HG03196 (cell line): ENCODE measurements around the gene RAB3A.
A peak's percentile ranks its signal among the peaks of the same experiment; 100 is the strongest.
"Not testable (repeated sequence)": the region's sequence is repeated elsewhere in the genome, so short reads cannot be mapped to it uniquely, and the experiment has no call there.

Experiments
- ATAC-seq: cut with Tn5 transposase; IDR thresholded peaks from one replicate; pipeline ENCODE4 v1.9.1; 2021; ENCODE audit not compliant: unreplicated experiment

Gene RAB3A

DNA sequence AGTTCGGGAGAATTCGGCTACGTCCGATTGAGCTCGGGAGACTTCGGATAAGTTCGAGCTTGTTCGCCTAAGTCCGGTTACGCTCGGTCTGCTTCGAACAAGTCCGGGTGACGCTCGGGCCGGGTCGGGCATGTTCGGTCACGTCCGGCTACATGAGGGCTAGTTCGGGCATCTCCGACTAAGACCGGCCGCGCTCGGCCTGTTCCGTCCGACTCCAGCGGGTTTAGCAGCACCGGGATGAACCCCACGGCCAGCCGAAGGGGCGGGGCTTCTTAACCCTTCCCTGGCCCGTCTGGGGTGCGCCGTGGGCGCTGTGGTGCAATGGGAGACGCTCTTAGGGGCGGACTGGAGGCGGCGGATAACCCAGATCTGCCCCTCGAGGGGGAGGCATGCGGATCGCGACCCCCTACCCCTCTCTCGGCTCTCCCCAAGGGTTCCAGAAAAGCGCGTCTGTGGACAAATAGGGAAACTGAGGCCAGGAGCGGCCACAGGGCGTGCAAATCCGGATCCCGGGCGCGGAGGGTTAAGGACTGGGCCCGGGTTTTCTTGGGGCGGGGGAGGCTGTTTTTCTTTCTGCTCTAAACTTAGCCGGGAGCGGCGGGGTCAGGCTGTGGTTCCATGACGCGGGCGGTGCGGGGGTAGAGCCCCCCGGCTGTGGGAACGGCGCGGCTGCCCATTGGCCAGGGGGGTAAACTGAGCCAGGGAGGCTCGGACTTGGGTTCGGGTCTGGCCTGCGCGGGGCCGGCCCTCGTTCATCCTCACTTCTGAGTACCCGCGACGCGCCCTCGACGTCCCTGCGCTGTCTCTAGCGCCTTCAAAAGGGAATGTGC, 20.9 kb upstream of the RAB3A start:
- ATAC-seq: peak; percentile 89

DNA sequence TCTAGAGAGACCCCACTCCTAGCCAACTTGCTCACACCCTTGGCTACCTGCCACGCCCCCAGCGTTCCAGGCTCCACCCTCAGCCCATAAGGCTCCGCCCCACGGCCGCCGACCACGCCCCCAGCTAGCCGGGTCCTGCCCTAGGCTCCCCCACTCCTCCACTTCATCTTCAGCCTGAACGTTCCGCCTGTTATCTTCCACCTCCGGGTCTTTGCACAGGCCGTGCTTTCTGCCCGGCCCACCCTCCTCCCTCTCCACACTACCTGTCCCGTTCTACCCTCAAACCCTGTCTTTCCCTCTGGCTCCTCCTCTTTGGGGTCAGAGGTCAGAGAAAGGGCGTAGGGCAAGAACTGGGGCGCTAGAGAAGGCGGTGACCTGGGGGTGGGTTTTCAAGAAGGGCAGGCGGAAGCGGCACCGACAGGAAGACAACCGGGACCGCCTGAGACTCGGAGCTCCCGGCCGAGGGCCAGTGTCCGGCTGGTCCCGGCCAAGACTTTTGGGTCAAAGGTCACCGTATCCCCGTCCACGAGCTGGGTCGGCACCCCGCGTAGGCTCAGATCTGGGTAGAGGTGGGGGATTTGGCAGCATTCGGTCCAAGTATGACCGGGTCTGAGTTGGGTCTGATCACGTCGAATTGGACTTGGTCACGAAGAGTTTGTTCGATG, 20.1 kb upstream of the RAB3A start:
- no peak for ATAC-seq

DNA sequence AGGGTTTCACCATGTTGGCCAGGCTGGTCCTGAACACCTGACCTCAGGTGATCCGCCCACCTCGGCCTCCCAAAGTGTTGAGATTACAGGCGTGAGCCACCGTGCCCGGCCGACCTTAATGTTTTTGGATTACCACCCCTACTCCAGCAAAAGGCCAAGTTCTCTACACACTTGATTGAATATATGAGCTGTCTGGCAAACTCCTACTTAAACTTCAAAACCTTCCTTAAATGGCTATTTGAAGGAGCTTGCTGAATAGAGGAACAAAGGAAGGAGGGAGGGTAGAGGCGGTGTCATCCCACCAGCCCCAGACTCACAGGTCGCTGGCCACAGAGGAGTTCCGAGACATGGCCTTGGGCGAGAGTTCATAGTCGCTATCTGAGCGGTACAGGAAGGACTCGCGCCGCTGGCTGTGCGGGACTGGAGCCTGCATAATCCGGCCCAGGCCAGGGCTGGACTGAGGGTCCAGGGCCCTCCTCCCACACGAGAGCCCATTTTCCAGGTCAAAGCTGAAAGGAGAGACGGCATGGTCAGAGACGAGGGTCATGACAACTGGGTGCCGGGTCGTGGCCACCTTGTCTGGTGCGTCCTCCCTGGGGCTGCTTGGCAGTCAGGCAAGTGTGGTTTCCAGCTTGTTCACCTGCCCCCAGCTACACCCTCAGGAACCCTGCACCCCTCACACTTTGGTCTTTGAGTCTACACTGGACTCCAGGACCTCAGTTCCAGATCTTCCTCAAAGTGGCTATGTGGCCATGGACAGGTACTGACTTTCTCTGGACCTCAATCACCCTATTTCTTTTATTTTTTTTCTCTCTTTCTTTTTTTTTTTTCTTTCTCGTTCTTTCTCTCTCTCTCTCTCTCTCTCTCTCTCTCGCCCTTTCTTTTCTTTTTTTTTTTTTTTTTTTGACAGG, 18.2 kb upstream of the RAB3A start:
- no peak for ATAC-seq

DNA sequence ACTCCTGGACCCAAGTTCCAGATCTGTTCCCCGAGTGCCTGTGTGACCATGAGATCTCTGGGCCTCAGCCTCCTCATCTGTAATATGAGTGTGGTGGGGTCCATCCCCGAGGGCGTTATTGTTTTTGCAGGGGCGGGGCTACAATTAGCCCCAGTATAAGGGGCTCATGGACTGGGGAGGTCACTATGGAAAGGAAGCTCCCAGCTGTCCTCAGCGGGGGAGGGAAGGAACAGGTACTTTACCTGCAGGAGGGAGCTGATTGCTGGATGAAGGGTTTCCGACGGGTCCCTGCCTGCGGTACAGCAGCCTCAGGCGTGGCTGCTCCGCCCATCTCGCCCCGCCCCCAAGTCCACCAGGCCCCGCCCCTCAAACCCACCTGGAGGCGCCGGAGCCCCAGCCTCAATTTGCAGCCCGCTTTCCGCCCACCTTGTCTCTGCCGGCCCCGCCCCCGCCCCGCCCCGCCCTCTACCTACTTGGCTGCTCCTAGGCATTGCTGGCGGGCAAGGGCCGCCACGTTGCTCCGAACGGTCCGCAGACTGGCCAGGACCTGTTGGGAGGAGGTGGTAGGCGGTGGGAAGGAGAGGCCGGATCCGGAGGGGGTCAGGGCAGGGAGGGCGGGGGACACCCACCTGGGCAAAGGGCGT, 16.9 kb upstream of the RAB3A start:
- no peak for ATAC-seq

DNA sequence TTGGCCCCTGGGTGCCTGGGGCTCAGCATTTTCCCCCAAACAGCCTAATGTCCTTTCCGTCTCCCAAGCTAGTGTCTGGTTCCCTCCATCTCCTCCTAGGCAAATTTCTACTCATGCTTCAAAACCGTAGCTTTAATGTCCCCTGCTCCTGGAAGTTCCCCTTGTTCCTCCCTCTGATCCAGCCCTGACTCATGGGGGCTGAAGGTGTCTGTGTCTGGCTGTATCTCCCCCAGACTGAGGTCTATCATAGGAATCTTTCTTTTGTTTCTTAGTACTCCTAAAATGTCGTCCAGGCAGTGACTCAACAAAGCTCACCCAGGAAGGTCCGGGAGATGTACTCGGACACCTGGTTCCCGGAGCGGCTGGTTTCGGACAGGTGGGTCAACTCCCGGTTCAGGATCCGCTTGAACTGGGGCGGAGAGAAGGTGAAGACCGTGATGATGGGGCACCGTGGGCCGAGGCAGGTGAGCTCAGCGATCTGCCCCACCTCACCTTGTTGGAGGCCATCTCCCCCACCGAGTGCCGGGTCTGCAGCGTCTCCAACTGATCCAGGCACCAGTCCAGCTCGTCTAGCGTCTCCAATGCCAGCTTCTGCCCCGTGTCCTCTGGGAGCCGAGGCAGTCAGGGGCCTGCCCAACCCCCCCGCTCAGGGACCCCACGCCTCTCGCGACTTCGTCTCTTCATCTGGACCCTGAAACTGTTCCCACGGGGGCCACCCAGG, 16.2 kb upstream of the RAB3A start:
- no peak for ATAC-seq

DNA sequence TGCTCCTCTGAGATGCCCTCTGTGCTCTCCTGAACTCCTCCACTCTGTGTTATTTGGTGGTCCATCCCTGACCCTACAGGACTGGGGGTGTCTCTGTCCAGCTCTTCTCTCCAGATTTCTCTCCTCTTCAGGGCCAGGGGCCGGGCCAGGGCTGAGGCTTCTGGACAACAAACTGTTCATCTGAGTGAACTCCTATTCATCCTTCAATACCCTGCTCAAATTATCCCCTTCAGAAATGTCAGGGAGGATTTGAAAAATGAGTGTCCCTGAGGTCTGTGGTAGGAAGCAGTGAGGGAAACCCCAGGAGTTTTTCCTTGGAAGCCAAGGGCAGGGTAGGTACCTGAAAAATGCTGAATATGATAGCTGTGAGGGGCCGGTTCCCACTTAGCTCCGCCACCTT, 14.8 kb upstream of the RAB3A start:
- no peak for ATAC-seq

DNA sequence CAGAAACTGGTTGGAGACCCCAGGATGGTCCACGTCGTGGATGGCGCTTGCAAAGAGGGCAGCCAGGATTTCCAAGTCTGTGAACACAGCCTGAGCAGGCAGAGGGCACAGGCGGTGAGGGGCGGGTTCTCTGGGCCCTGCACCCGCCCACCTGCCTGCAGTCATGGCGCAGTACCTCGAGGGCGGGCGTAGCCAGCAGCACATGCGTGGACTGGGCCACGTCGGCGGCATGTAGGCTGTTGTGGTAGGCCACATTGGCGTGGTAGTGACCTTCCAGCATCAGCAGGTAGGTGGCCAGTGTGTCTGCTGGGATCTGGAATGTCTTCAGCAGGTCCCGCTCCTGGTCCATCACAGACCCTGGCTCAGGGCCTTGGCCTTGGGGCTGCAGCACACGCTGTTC, 14.3 kb upstream of the RAB3A start:
- no peak for ATAC-seq

DNA sequence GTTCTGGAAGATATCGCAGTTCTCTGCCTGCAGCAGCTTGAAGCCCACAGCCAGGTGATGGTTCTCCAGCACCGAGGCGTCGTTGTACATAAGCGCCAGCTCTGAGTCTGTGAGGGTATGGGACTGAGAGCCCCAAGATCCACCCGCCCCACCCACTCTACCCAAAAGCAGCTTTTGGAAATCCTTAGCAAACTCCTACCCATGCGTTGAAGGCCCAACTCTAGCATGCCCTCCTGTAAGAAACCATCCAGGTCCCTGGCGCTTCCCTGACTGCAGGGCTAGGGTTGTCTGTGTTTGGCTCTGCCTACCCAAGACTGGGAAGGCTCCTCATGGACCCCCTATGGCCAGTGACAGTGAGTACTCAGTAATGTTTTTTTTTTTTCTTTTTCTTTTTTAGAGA, 12.9 kb upstream of the RAB3A start:
- ATAC-seq: no peak

DNA sequence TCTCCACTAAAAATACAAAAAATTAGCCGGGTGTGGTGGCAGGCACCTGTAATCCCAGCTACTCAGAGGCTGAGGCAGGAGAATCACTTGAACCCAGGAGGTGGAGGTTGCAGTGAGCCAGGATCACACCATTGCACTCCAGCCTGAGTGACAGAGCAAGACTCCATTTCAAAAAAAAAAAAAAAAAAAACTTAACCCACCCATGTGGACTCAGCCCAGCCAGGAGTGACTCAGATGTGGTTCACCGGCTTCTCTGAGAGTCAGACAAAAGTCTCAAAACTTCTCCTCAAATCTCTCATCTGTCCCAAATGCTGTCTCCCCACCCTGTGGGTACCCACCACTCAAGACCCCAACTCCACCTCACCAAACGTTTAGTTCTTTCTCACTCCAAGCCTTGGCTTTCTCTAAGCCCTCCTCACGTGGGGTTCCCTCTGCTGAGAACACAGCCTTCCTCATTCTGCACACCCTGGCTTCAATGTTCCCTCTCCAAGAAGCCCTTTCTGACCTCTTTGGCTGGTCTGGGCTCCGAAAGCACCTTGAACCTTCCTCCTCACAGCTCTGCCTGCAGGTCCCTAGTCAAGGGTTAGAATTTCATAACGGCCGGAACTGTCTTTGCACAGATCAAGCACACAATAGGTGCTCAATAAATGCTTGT, 11.1 kb upstream of the RAB3A start:
- ATAC-seq: no peak

DNA sequence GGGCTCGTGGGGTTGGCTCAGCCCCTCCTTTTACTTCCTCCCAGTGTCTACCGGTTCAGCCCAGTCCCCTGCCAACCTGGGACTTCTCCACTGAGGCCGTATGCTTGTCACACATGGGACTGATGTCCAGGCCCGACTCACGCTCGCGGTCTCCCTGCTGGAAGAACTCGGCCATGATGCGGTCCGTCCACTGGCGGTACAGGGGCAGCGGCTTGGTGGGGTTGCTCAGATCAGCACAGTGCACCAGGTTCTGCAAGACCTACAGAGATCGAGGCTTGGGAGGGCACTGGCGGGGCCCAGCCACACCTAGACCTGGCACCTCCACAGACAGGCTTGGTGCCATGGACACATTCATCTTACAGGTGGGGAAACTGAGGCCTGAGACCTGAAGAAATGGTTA, 7.8 kb upstream of the RAB3A start:
- no peak for ATAC-seq

DNA sequence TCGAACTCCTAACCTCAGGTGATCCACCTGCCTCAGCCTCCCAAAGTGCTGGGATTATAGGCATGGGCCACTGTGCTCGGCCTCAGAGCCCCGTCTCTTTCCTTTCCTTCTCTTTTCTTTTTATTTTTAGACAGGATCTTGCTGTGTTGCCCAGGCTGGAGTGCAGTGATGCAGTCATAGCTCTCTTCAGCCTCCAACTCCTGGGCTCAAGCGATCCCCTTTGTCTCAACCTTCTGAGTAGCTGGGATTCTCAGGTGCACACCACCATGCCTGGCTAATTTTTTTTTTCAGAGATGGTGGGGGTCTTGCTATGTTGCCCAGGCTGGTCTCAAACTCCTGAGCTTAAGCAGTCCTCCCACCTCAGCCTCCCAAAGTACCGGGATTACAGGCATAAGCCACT, 6.1 kb upstream of the RAB3A start:
- ATAC-seq: not testable (repeated sequence)

DNA sequence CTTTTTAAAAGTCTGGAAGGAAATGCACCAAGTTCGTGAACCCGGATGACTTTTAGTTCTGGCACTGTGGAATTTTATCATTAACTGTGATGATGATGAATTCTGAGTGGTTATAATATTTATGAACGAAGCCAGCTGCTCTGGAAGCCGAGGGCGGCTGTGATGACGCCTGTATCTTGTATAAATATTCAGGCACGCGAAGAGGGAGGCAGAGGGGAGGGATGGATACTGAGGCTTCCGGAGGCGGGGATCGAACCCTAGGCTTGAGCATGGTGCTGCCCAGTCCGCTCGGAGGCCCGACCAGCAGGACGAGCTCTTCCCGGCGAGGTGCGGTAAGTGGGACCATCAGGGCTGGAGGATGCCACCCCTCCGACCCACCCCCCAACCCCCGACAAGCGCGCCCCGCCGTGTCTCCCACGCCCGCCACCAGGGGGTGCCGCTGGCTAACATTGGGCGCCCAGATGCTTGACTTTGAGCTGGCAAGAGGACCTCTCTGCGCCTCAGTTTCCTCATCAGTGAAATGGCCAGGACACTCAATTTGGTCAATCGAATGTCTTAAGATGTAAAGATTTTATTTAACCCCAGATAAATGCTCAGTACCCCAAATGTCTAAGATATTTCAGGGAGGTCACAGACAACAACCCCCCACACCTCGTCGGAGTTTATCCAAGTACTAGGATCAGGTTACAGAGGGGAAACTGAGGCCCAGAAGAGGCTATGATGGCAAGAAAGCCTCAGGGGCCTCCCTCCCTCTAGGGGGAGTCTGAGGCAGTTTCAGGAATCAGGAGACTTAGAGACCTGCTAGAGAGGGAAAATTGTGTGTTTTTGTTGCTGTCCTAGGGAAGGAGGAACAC, 4.5 kb upstream of the RAB3A start:
- ATAC-seq: no peak

DNA sequence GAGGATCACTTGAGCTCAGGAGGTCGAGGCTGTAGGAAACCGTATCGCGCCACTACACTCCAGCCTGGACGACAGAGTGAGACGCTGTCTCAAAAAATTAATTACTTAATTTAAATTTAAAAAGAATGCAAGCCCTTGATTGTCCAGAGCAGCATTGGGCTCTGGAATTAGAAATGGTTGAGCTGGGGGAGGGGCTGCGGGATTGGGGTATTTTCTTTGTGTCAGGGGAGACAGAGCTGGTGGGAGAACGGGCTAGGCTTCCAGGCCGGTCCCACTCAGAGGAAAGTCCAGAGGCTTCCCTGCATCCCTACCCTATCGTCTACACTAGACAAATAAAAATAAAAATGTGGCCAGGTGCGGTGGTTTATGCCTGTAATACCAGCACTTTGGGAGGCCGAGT, 2.2 kb upstream of the RAB3A start:
- no peak for ATAC-seq

DNA sequence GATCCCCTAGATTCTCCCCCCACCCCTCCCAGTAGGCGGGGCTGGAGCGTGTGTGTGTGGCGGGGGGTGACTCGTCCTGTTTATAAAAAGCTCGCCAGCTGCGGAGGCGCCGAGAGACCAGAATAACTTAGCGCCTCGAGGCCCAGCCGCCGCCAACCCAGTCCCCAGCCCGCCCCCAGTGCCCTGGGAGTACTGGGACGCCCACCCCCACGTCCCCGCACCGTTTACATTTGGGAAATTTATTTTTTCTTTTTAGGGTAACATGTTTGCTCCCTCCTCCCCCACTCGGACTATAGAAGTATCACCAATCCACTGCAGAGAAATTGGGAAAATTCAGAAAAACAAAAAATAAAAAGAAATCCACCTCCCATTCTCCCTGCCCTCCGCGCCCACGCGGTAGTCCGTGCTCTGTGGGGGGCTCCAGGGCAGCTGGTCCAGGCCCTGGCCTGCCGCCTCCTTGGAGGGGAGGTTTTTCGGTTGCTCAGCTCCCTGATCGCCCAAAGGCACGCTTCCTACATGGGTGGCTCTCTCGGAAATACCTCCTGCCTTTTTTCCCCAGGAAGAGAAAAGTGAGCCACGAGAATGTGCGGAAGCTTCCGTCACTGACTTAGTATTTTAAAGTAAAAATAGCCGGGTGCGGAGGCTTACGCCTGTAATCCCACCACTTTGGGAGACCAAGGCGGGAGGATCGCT, 1.5 kb upstream of the RAB3A start:
- ATAC-seq: no peak

DNA sequence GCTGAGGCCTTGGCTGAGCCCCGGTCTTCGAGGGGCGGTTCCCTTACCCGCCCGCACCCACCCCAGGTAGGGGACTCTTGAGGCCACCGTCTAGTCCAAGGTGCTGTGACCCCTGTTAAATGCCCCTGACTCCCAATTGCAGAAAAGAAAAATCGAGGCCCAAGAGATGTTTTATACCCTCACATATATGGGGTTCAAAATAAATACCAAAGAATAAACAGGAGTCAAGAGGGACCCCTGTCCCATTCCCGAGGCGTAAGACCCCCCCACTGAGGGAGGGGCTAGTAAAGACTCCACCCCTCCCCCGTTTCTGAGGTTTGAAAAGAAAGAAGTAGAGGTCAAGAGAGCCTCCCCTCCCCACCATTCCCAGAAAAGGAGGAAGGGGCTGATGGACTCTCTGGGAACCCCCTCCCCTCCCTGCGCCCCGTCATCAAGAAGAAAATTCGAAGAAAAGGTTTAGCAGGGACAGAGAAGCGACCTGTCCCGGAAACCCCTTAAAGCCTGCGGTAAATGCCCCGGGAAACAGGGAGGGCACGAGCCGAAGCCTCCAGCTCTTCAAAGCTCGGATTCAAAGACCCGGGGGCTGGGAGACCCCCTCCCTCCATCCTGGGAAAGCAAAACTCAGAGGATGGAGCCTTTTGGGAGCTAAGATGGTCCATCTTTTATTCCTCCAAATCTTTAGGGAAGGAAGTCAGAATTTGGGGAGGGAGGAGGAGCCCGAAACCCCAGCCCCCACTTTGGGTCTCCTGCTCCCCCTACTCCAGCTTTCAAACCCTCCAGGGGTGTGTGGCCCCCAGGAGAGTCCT, 755 bp upstream of the RAB3A start:
- ATAC-seq: peak; percentile 7

DNA sequence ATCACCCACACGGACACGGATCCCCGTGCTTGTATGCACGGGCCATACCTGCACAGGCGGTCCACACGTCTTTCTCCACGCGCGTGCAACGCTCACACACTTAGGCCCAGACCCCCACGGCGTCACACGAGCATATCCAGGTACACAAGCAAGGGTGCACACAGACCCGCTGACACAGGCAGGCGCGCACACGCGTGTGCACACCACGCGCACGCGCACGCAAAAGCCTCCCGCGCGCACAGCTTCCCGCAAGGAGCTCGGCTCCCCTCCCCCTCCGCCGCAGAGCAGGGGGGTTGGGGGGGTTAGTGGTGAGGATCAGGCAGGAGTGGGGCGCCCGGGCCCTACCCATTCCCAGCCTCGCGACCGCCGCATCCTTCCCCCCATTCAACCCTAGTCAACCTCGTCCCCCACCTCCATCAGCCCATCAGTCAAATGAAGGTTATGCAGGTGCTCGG, 407 bp downstream of the RAB3A start:
- ATAC-seq: no peak

DNA sequence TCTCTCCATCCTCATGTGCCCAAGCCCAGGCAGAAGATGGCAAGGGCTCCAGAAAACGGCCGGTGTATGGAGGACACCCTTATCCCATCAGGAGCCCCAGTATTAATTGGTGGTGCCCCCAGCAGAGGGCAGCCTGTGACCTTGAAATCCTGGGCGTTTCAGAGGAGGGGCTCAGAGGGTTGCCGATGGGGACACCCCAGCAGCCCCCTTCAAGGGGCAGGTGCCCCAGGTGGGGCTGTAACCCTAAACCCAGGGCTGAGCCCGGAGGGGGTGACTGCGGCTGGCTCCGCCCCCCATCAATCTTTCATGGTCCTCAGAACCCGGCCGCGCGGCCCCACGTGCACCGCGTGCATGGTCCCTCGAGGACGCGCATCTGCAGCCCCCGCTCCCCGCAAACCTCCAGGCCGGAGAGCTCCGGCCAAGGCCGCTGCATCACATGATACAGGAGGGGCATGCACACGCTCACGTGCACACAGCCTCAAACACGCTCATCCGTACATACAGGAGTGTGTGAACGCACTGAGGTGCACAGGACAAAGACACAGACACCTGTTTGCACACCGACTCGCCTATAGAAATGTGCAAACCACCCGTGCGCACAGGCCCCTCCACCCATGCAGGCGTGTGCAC, 949 bp downstream of the RAB3A start:
- no peak for ATAC-seq
